HG03558 (cell line): ENCODE measurements around the gene ABCG4.
"Not testable (repeated sequence)": the region's sequence is repeated elsewhere in the genome, so short reads cannot be mapped to it uniquely, and the experiment has no call there.

Experiments used
- ATAC-seq: cut with Tn5 transposase; IDR thresholded peaks from one replicate; pipeline ENCODE4 v1.9.1; 2021; ENCODE audit warnings: moderate number of reproducible peaks; ENCODE audit not compliant: unreplicated experiment; ENCODE audit errors: extremely low read depth

ABCG4 gene

DNA sequence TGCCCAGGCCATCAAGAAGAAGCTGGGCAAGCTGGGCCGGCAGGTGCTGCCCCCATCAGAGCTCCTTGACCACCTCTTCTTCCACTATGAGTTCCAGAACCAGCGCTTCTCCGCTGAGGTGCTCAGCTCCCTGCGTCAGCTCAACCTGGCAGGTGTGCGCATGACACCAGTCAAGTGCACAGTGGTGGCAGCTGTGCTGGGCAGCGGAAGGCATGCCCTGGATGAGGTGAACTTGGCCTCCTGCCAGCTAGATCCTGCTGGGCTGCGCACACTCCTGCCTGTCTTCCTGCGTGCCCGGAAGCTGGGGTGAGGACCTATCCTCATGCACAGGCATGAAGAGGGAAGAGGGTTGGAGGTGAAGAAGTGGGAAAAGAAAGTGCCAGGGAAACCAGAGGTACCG, 31.1 kb downstream of the ABCG4 start:
- no peak for ATAC-seq

DNA sequence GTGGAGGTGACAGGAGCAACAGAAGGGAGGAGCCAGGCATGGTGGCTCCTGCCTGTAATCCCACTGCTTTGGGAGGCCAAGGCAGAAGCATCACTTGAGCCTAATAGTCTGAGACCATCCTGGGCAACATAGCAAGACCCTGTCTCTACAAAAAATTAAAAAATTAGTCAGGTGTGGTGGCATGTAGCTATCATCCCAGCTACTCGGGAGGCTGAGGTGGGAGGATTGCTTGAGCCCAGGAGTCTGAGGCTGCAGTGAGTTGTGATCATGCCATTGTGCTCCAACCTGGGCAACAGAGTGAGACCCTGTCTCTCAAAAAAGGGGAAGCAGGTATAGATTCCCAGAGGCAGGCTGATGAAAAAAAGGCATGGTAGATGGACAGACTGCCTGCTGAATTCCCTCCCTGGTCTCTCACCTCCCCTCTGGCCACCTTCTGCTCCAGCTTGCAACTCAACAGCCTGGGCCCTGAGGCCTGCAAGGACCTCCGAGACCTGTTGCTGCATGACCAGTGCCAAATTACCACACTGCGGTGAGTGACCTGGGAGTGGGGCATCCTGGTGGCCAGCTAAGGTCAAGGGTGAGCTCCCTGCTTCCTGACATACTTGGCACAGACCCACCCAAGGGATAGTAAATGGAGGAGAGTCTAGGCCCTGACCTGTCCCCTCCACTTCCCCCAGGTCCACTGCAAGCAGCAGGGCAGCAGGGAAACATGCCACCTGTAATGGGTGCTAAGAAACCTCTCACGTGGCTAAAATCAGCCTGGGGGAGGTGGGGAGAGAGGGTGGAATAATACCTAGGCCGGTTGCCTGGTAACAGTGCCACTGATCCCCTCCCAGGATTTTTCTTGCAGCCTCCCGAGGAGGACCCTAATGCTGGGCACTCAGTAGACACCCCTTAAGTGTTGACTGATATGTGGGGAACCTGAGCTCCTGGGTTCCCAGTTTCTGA, 32.2 kb downstream of the ABCG4 start:
- no peak for ATAC-seq

GRCh38 chr11:119181677-119182412, 33.0 kb downstream of the ABCG4 start:
- ATAC-seq = no peak

GRCh38 chr11:119184399-119184798, 35.5 kb downstream of the ABCG4 start:
- ATAC-seq = not testable (repeated sequence)

- no peak for ATAC-seq
These were observed 37.3 kb downstream of the ABCG4 start for GRCh38 chr11:119185981-119186634.

GRCh38 chr11:119187123-119187892, 38.5 kb downstream of the ABCG4 start:
- no peak for ATAC-seq

- ATAC-seq = no peak
These were observed 39.2 kb downstream of the ABCG4 start for GRCh38 chr11:119188067-119188466.

- no peak for ATAC-seq
These were observed 40.0 kb downstream of the ABCG4 start for GRCh38 chr11:119188887-119189286.

DNA sequence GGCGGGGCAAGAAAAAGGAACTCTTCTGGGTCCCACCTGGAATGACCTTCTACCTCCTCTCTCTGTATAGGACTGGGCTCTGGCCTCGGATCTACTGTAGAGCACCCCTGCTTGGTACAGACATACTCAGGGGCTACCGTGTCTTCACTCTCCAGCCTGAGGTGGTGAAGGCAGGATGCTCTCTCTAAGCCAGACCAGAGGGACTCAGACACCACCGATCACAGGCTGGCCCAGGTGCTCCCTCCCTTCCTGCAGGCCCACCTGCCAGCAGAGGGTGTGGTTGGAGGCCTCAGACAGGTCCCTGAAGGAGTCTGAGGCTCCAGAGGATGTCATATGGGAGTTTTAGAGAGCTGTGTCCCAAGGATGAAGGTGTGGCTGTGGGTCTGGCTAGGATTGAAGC, 40.5 kb downstream of the ABCG4 start:
- ATAC-seq = no peak

DNA sequence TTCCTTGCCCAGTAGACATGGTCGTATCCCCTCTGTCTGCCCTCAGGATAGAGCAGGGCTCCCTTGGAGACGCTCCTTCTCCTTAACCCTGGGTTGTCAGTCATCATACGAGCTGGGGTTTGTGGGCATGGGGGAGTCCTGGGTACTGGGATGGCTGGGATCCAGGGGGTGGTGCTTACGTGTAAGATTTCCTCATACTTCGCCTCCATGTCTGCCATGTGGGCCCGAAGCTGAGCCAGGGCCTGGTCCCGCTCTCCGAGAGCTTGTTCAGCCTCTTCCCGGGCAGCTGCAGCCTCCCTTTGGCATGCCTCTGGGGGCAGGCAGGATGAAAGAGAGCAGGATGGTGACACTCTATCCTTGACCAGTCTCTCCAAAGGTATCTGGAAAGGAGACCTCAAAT, 41.7 kb downstream of the ABCG4 start:
- ATAC-seq = no peak

- not testable (repeated sequence) for ATAC-seq
These were observed 42.4 kb downstream of the ABCG4 start for GRCh38 chr11:119191265-119191664.

DNA sequence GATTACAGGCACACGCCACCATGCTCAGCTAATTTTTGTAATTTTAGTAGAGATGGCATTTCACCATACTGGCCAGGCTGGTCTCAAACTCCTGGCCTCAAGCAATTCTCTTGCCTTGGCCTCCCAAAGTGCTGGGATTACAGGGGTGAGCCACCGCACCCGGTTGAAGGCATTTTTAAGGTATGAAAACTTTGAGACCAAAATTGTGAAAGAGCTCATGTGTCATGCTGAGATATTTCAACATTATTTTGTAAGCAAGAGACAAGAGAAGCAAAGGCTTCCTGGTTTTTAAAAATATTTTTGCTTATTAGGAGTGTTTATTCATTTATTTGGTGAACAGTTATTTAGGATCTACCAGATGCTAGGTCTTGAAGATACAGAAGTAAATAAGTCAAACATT, 43.3 kb downstream of the ABCG4 start:
- no peak for ATAC-seq

DNA sequence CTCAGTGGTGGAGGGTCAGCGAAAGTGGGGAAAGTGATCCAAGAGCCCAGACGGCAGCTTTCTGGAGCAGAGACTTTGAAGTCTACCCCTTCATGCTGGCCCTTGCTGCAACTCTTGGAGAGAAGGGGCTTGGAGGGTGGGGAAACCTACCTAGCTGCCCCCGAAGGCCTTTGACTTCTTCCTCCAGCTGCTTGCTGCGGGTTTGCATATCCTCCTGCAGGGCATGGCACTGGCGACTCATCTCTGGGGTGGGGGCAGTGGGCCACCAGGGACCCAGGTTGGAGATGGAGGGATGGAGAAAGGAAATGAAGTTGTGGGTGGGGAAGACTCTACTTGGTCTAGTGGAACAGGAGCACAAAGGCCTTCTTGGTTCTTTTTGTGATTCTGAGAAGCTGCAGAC, 44.1 kb downstream of the ABCG4 start:
- no peak for ATAC-seq

- ATAC-seq = no peak
These were observed 44.8 kb downstream of the ABCG4 start for GRCh38 chr11:119193626-119194025.

GRCh38 chr11:119194811-119195440, 46.1 kb downstream of the ABCG4 start:
- ATAC-seq = no peak

DNA sequence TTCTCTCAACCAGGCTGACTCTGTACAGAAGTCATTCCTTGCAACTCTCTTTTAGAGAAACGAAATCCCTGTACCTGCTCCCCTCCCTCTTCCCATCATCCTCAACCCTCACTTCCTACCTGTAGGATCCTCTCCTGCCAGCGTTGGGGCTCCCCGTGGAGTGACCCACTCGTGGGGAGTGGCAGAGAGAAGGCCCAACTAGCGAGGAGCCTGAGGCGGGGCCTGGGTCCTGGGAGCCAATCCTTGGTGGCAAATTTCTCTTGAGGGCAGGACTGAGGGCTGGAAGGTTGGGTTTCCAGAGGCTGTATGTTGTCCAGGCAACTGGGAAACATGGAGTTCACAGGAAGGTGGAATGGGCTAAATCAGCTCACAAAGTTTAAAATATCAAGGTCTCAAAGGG, 46.8 kb downstream of the ABCG4 start:
- ATAC-seq = no peak

GRCh38 chr11:119196833-119197483, 48.1 kb downstream of the ABCG4 start:
- no peak for ATAC-seq

DNA sequence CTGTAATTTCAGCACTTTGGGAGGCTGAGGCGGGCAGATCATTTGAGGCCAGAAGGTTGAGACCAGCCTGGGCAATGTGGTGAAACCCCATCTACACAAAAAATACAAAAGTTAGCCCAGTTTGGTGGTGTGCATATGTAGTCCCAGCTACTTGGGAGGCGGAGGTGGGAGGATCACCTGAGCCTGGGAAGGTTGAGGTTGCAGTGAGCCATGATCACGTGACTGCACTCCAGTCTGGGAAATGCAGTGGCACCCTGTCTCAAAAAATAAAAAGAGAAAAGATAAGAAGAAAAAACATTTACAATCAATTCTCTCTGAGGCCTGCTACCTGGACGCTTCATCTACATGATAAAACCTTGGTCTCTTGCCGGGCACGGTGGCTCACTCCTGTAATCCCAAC, 50.1 kb downstream of the ABCG4 start:
- no peak for ATAC-seq

DNA sequence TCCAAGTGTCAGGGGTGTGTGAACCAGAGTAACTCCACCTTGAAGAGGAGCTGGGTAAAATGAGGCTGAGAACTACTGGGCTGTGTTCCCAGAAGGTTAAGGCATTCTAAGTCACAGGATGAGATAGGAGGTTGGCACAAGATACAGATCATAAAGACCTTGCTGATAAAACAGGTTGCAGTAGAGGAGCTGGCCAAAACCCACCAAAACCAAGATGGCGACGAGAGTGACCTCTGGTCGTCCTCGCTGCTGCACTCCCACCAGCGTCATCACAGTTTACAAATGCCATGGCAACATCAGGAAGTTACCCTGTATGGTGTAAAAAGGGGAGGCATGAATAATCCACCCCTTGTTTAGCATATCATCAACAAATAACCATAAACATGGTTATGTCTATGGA, 52.4 kb downstream of the ABCG4 start:
- ATAC-seq = not testable (repeated sequence)
